Mononuclear cell (primary cell): ENCODE measurements around the gene NHERF2. TPM values are rescaled to one million over a fixed set of nuclear protein-coding genes. Genes with fewer than 3 reads are reported as not detected.

Experiments
- H3K27me3 ChIP-seq: 2 replicates; pipeline ENCODE4 v1.6.0; 2011; ENCODE audit warnings: low read length, control low read depth; ENCODE audit not compliant: insufficient read depth
- H3K4me1 ChIP-seq: 2 replicates; pipeline ENCODE4 v1.5.1; 2011; ENCODE audit warnings: mild to moderate bottlenecking, low read length, control low read depth; ENCODE audit not compliant: insufficient read depth
- H3K4me3 ChIP-seq: 2 replicates; pipeline ENCODE4 v1.5.1; 2011; ENCODE audit warnings: mild to moderate bottlenecking, low read length, moderate library complexity
- H3K9me3 ChIP-seq: 2 replicates; pipeline ENCODE4 v1.5.1; 2011; ENCODE audit warnings: low read depth, mild to moderate bottlenecking, control low read depth, low read length
- total RNA-seq: library from RNA; depleted of rRNA; stranded (reverse); fragments of >200 nt; gene quantifications from one replicate; pipeline ENCODE4 v1.2.3, GENCODE V29; 2012

The NHERF2 gene
- total RNA-seq, 1 donor, result 0.84 TPM

- H3K9me3 ChIP-seq, result no peaks in the 10 kb centered on the region
- H3K4me3 ChIP-seq, result no peak overlapping the region
- H3K4me1 ChIP-seq, result peaks cover 29% of the 10 kb centered on the region
- peaks cover 40% of the 10 kb centered on the region for H3K27me3 ChIP-seq
Measured at GRCh38 chr16:1985466-1986150, 41.1 kb upstream of the NHERF2 start.

DNA sequence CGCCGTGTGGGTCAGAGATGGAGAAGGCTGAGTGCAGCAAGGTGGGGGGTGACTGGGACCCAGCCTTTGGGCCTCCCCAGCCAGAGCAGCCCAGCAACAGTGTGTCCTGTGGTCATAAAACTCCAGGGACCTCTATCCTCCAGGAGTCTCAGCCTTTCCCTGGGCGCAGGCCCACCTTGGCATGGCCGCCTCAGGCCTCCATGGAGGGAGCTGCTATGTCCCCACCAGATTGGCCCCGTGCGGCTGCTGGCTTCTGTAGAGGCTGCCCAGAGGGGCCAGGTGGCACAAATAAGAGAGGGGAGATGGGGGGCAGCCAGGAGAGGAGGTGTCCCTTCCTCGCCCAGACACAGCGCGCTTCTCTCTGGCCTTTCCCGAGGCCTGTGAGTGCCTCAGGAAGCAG is 39.5 kb upstream of the NHERF2 start:
- Histone ChIP-seq H3K27me3 (peaks cover 33% of the 10 kb centered on the region), H3K9me3 (no peaks in the 10 kb centered on the region), H3K4me3 (no peak overlapping the region), H3K4me1 (peaks cover 42% of the 10 kb centered on the region)

DNA sequence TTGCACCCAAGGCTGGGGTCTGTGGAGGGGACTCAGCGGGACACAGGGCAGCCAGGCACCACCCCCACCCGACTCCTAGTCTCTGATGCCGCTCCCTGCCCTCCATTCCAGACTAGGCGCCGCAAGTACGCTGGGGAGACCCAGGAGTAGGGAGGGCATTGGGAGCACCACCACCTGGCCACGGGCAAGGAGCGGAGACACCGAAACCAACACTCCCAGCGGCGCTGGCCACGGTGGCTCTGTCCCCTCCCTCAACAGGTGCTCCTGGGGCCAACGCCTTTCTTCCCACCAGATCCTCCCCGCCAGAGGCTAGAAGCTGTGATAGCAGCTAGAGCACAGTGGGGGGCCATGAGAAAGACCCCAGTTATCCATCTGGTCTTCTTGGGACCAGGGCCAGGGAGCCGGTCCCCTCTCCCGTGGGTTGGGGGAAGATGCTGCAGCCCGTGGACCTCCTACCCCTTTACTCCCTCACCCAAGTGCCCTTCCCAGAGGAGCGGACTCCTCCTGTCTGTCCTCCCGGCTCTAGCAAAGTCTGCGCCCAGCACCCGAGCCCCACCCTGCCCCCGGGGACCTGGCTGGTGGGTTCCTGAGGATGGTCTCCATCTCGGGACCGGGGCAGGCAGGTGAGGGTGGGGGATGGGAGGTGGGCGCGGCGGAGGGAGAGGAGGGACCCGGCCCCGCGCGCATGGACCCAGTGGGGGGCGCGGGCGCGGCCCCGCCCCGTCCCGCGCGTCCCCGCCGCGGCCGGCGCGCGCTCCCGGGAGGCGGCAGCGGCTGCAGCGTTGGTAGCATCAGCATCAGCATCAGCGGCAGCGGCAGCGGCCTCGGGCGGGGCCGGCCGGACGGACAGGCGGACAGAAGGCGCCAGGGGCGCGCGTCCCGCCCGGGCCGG is 37.2 kb upstream of the NHERF2 start, which contains the start of gene SYNGR3:
Gene SYNGR3, plus strand, starts transcription at position 762 of the 892 bp plus-strand sequence. CDS start 133 bp downstream, outside the sequence.
- peaks cover 23% of the 10 kb centered on the region for H3K27me3 ChIP-seq
- H3K4me1 ChIP-seq, result peaks cover 32% of the 10 kb centered on the region
- peak within 1 kb of the TSS; percentile 18 for H3K4me3 ChIP-seq
- no peaks in the 10 kb centered on the region for H3K9me3 ChIP-seq

- H3K9me3 ChIP-seq, result no peaks in the 10 kb centered on the region
- H3K4me3 ChIP-seq, result no peak overlapping the region
- H3K27me3 ChIP-seq, result peaks cover 23% of the 10 kb centered on the region
- H3K4me1 ChIP-seq, result peaks cover 26% of the 10 kb centered on the region
Measured at GRCh38 chr16:1990101-1990350, 36.7 kb upstream of the NHERF2 start.

- peaks cover 21% of the 10 kb centered on the region for H3K4me1 ChIP-seq
- peak overlapping the region; percentile 18 for H3K4me3 ChIP-seq
- H3K9me3 ChIP-seq, result no peaks in the 10 kb centered on the region
- H3K27me3 ChIP-seq, result peaks cover 23% of the 10 kb centered on the region
Measured at GRCh38 chr16:1990351-1991134, 36.2 kb upstream of the NHERF2 start.

- H3K9me3 ChIP-seq, result no peaks in the 10 kb centered on the region
- H3K27me3 ChIP-seq, result peaks cover 23% of the 10 kb centered on the region
- H3K4me3 ChIP-seq, result no peak overlapping the region
- H3K4me1 ChIP-seq, result peaks cover 21% of the 10 kb centered on the region
Measured at GRCh38 chr16:1991135-1991551, 35.6 kb upstream of the NHERF2 start.

DNA sequence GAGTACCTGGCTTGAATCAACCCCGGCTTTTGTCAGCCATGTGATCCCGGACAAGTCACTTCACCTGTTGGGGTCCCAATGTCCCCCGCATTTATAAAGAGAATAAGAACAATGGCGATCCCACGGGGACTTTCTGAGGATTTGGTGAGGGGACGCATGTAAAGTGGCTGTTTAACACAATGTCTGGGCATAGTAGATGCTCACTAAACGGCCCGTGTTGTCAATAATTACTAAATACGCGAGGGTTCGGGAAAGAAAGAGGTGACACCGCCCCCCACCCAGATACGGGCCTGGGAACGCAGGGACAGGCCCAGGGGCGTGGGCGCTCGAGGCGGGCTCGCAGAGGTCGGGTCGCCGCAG is 35.1 kb upstream of the NHERF2 start:
- H3K4me3 ChIP-seq, result peak overlapping the region; percentile 15
- H3K27me3 ChIP-seq, result peaks cover 23% of the 10 kb centered on the region
- H3K9me3 ChIP-seq, result no peaks in the 10 kb centered on the region
- peaks cover 21% of the 10 kb centered on the region for H3K4me1 ChIP-seq

GRCh38 chr16:1991948-1992703 is 34.6 kb upstream of the NHERF2 start:
- H3K27me3 ChIP-seq, result peaks cover 23% of the 10 kb centered on the region
- peak overlapping the region; percentile 15 for H3K4me3 ChIP-seq
- no peaks in the 10 kb centered on the region for H3K9me3 ChIP-seq
- H3K4me1 ChIP-seq, result peaks cover 21% of the 10 kb centered on the region

DNA sequence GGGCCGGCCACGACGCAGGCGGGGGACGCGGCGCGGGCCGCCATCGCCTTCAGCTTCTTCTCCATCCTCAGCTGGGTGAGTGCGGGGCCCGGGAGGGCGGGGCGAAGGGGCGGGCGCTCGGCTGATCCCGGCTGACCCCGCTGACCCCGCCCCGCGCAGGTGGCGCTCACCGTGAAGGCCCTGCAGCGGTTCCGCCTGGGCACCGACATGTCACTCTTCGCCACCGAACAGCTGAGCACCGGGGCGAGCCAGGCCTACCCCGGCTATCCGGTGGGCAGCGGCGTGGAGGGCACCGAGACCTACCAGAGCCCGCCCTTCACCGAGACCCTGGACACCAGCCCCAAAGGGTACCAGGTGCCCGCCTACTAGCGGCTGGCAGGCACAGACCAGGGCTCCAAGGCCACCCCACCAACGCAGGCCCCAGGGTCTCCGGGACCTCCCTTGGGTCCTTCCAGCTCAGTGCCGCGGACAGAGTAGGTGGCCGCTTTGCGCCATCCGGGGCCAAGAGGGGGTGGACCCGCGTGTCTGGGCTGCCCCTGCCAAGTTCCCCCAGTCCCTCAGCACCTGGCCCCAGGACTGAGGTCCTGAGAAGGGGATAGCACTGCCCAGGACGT is 33.9 kb upstream of the NHERF2 start:
- H3K9me3 ChIP-seq, result no peaks in the 10 kb centered on the region
- H3K4me3 ChIP-seq, result no peak overlapping the region
- H3K4me1 ChIP-seq, result peaks cover 21% of the 10 kb centered on the region
- H3K27me3 ChIP-seq, result peaks cover 23% of the 10 kb centered on the region

DNA sequence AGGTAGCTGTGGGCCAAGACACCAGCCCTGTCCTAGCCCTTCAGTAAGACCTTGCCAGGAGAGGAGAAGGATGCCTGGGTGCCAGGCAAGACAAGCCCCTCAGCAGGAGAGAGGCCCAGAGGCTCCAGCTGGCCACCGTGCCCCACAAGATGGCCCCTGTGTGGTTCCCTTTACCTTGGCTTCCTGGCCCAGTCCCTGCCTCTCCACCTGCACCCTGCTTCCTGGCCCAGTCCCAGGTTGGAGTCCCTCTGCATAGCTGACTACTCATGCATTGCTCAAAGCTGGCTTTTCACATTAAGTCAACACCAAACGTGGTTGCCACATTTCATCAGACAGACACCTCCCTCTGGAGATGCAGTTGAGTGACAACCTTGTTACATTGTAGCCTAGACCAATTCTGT is 33.0 kb upstream of the NHERF2 start:
- no peaks in the 10 kb centered on the region for H3K9me3 ChIP-seq
- H3K4me3 ChIP-seq, result no peak overlapping the region
- H3K4me1 ChIP-seq, result peaks cover 21% of the 10 kb centered on the region
- H3K27me3 ChIP-seq, result peaks cover 20% of the 10 kb centered on the region

- no peaks in the 10 kb centered on the region for H3K27me3 ChIP-seq
- no peaks in the 10 kb centered on the region for H3K4me1 ChIP-seq
- no peak overlapping the region for H3K4me3 ChIP-seq
- H3K9me3 ChIP-seq, result no peaks in the 10 kb centered on the region
Measured at GRCh38 chr16:1997494-1998359, 29.0 kb upstream of the NHERF2 start.

GRCh38 chr16:1998360-1998835 is 28.3 kb upstream of the NHERF2 start:
- Histone ChIP-seq H3K9me3 (no peaks in the 10 kb centered on the region), H3K4me1 (no peaks in the 10 kb centered on the region), H3K4me3 (no peak overlapping the region), H3K27me3 (no peaks in the 10 kb centered on the region)
